Mononuclear cell (primary cell): ENCODE data around the gene LYL1. TPM values are rescaled to one million over a fixed set of nuclear protein-coding genes. Genes with fewer than 3 reads are reported as not detected.

Source experiments
- H3K27me3 ChIP-seq: 2 replicates; pipeline ENCODE4 v1.6.0; 2011; ENCODE audit warnings: low read length, control low read depth; ENCODE audit not compliant: insufficient read depth
- H3K4me1 ChIP-seq: 2 replicates; pipeline ENCODE4 v1.5.1; 2011; ENCODE audit warnings: mild to moderate bottlenecking, low read length, control low read depth; ENCODE audit not compliant: insufficient read depth
- H3K4me3 ChIP-seq: 2 replicates; pipeline ENCODE4 v1.5.1; 2011; ENCODE audit warnings: mild to moderate bottlenecking, low read length, moderate library complexity
- H3K9me3 ChIP-seq: 2 replicates; pipeline ENCODE4 v1.5.1; 2011; ENCODE audit warnings: low read depth, mild to moderate bottlenecking, control low read depth, low read length
- total RNA-seq: library from RNA; depleted of rRNA; stranded (reverse); fragments of >200 nt; gene quantifications from one replicate; pipeline ENCODE4 v1.2.3, GENCODE V29; 2012

Gene LYL1
- total RNA-seq, 1 donor, result 20.5 TPM

- Histone ChIP-seq H3K4me3 (peak overlapping the region; percentile 76), H3K4me1 (peaks cover 71% of the 10 kb centered on the region), H3K9me3 (no peaks in the 10 kb centered on the region), H3K27me3 (no peaks in the 10 kb centered on the region)
Observed at GRCh38 chr19:13103581-13104359, 1.1 kb upstream of the LYL1 start.

- Histone ChIP-seq H3K4me1 (peaks cover 78% of the 10 kb centered on the region), H3K4me3 (peak overlapping the region; percentile 76), H3K27me3 (no peaks in the 10 kb centered on the region), H3K9me3 (no peaks in the 10 kb centered on the region)
Observed at GRCh38 chr19:13102416-13102665, 317 bp downstream of the LYL1 start.

- H3K27me3 ChIP-seq, result peaks cover 3% of the 10 kb centered on the region
- no peaks in the 10 kb centered on the region for H3K9me3 ChIP-seq
- peak overlapping the region; percentile 76 for H3K4me3 ChIP-seq
- H3K4me1 ChIP-seq, result peaks cover 82% of the 10 kb centered on the region
Observed at GRCh38 chr19:13101590-13102415, 855 bp downstream of the LYL1 start.

- H3K27me3 ChIP-seq, result peaks cover 3% of the 10 kb centered on the region
- no peaks in the 10 kb centered on the region for H3K9me3 ChIP-seq
- H3K4me1 ChIP-seq, result peaks cover 89% of the 10 kb centered on the region
- H3K4me3 ChIP-seq, result peak overlapping the region; percentile 76
Observed at GRCh38 chr19:13100841-13101589, 1.6 kb downstream of the LYL1 start.

GRCh38 chr19:13100031-13100588 is 2.5 kb downstream of the LYL1 start:
- H3K4me3 ChIP-seq, result peak overlapping the region; percentile 38
- peaks cover 3% of the 10 kb centered on the region for H3K27me3 ChIP-seq
- H3K4me1 ChIP-seq, result peaks cover 87% of the 10 kb centered on the region
- no peaks in the 10 kb centered on the region for H3K9me3 ChIP-seq

GRCh38 chr19:13099073-13099999 is 3.3 kb downstream of the LYL1 start:
- peaks cover 3% of the 10 kb centered on the region for H3K27me3 ChIP-seq
- H3K4me3 ChIP-seq, result peak overlapping the region; percentile 38
- H3K4me1 ChIP-seq, result peaks cover 86% of the 10 kb centered on the region
- H3K9me3 ChIP-seq, result no peaks in the 10 kb centered on the region

GRCh38 chr19:13098277-13099072 is 4.2 kb downstream of the LYL1 start:
- peaks cover 3% of the 10 kb centered on the region for H3K27me3 ChIP-seq
- H3K9me3 ChIP-seq, result no peaks in the 10 kb centered on the region
- peak overlapping the region; percentile 38 for H3K4me3 ChIP-seq

GRCh38 chr19:13097463-13098258 is 5.0 kb downstream of the LYL1 start:
- Histone ChIP-seq H3K27me3 (peaks cover 3% of the 10 kb centered on the region), H3K9me3 (no peaks in the 10 kb centered on the region), H3K4me1 (peaks cover 75% of the 10 kb centered on the region), H3K4me3 (peak overlapping the region; percentile 49)

More at GRCh38 chr19:13098277-13099072, 4.2 kb downstream of the LYL1 start:
- H3K4me1 ChIP-seq, result peaks cover 83% of the 10 kb centered on the region

GRCh38 chr19:13097033-13097462 is 5.6 kb downstream of the LYL1 start:
- Histone ChIP-seq H3K4me3 (peak overlapping the region; percentile 49), H3K9me3 (no peaks in the 10 kb centered on the region), H3K27me3 (peaks cover 3% of the 10 kb centered on the region), H3K4me1 (peaks cover 71% of the 10 kb centered on the region)

GRCh38 chr19:13095934-13096927 is 6.4 kb downstream of the LYL1 start:
- H3K9me3 ChIP-seq, result no peaks in the 10 kb centered on the region
- H3K27me3 ChIP-seq, result peaks cover 3% of the 10 kb centered on the region
- peaks cover 63% of the 10 kb centered on the region for H3K4me1 ChIP-seq
- H3K4me3 ChIP-seq, result peak overlapping the region; percentile 49

- Histone ChIP-seq H3K9me3 (no peaks in the 10 kb centered on the region), H3K4me1 (peaks cover 55% of the 10 kb centered on the region)
Observed at GRCh38 chr19:13095393-13095784, 7.3 kb downstream of the LYL1 start.

More at GRCh38 chr19:13095393-13095784, 7.3 kb downstream of the LYL1 start:
- H3K4me3 ChIP-seq, result peak overlapping the region; percentile 49
- H3K27me3 ChIP-seq, result peaks cover 3% of the 10 kb centered on the region
